HG03066 (cell line): Measurements from ENCODE around the gene TMEM272.

Experiments
- ATAC-seq: cut with Tn5 transposase; IDR thresholded peaks from one replicate; pipeline ENCODE4 v1.9.1; 2021; ENCODE audit warnings: low read depth; ENCODE audit not compliant: unreplicated experiment

Gene TMEM272

GRCh38 chr13:51764184-51765141 is 80.5 kb downstream of the TMEM272 start:
- ATAC-seq, result peak; percentile 89

GRCh38 chr13:51763486-51763885 is 81.5 kb downstream of the TMEM272 start:
- ATAC-seq, result no peak
